GM12878 (cell line): Measurements from ENCODE around the gene WNK2. TPM values are rescaled to one million over a fixed set of nuclear protein-coding genes. Genes with fewer than 3 reads are reported as not detected.

Experiments used
- ZNF687 ChIP-seq: fragments of 450-650 bp; IDR thresholded peaks from 2 replicates; pipeline ENCODE4 v1.6.1; 2017; ENCODE audit warnings: mild to moderate bottlenecking, moderate library complexity
- polyA plus RNA-seq, 11 experiments: library from polyadenylated mRNA; depleted of rRNA in 4 of 11; unstranded in 6 of 11; stranded (reverse) in 5 of 11; fragments of >200 nt; fragmentation: Nextera tagmentation in 4 of 11; fragmentation: Illumina TruSeq in 1 of 11; extraction: Ambion mirVana in 4 of 11; extraction: Trizol in 1 of 11; gene quantifications; 1 replicate in 1 of 11; 2 replicates in 10 of 11; pipeline versions ENCODE4 v1.2.1 to v1.2.3, GENCODE V29; 2011 to 2016; ENCODE audit warnings: inconsistent platforms in 2 of 11, missing spikeins in 2 of 11, low read depth in 1 of 11
- total RNA-seq, 4 experiments: library from RNA; depleted of rRNA in 3 of 4; stranded (reverse); fragments of >200 nt in 3 of 4; fragmentation: Illumina TruSeq in 1 of 4; extraction: Trizol in 1 of 4; gene quantifications; 2 replicates each; pipeline versions ENCODE4 v1.2.1 to v1.2.3, GENCODE V29; 2013 to 2021

The WNK2 gene
- total and polyA plus RNA-seq, 10 of the 15 experiments (the other 5 are each of a cell fraction or from before 2014, with no cell fraction given): 0.15 TPM; not detected in 9

GRCh38 chr9:93369686-93370085 lies 185.7 kb downstream of the WNK2 start (continued):
- TF ChIP-seq ZNF687: no peak

Other genes with a start within 250 kb of the WNK2 start
- 12.4 and 13.5 TPM in 2 replicates for gene FGD3, start 236.6 kb upstream of the WNK2 start, total RNA-seq (2014; rRNA removed)
- gene FGD3, start 236.6 kb upstream of the WNK2 start, total RNA-seq (2014; rRNA removed; fragmentation: Illumina TruSeq; extraction: Trizol): 6.6 and 6.9 TPM in 2 replicates
- gene FGD3, start 236.6 kb upstream of the WNK2 start, total RNA-seq (2021): 13.2 and 14.4 TPM in 2 replicates
- gene FGD3, start 236.6 kb upstream of the WNK2 start, polyA plus RNA-seq (2011; rRNA removed): 9.0 and 18.1 TPM in 2 replicates
- gene FGD3, start 236.6 kb upstream of the WNK2 start, polyA plus RNA-seq (2014; fragmentation: Illumina TruSeq; extraction: Trizol): 2.9 and 6.3 TPM in 2 replicates
- 1 to 10 TPM in 1 of 2 experiments, under 1 TPM in 1; 0.26 to 1.2 TPM for gene FGD3, start 236.6 kb upstream of the WNK2 start, polyA plus RNA-seq (2014; fragmentation: Nextera tagmentation; extraction: Ambion mirVana)
- gene FGD3, start 236.6 kb upstream of the WNK2 start, polyA plus RNA-seq (2014; rRNA removed): 13.2 and 14.0 TPM in 2 replicates
- gene FGD3, start 236.6 kb upstream of the WNK2 start, polyA plus RNA-seq (2016; fragmentation: Nextera tagmentation; extraction: Ambion mirVana): 10 to 100 TPM; 12.4 to 12.8 TPM
- gene SUSD3, start 125.4 kb upstream of the WNK2 start, total RNA-seq (2014; rRNA removed): 61.6 and 65.6 TPM in 2 replicates
- gene SUSD3, start 125.4 kb upstream of the WNK2 start, total RNA-seq (2014; rRNA removed; fragmentation: Illumina TruSeq; extraction: Trizol): 26.9 and 29.8 TPM in 2 replicates
- 37.6 and 39.8 TPM in 2 replicates for gene SUSD3, start 125.4 kb upstream of the WNK2 start, total RNA-seq (2021)
- gene SUSD3, start 125.4 kb upstream of the WNK2 start, polyA plus RNA-seq (2011; rRNA removed): 60.0 and 92.0 TPM in 2 replicates
- gene SUSD3, start 125.4 kb upstream of the WNK2 start, polyA plus RNA-seq (2014; fragmentation: Illumina TruSeq; extraction: Trizol): 5.4 and 14.1 TPM in 2 replicates
- 10 to 100 TPM in 1 of 2 experiments, 1 to 10 TPM in 1; 2.5 to 15.1 TPM for gene SUSD3, start 125.4 kb upstream of the WNK2 start, polyA plus RNA-seq (2014; fragmentation: Nextera tagmentation; extraction: Ambion mirVana)
- gene SUSD3, start 125.4 kb upstream of the WNK2 start, polyA plus RNA-seq (2014; rRNA removed): 72.4 and 79.6 TPM in 2 replicates
- gene SUSD3, start 125.4 kb upstream of the WNK2 start, polyA plus RNA-seq (2016; fragmentation: Nextera tagmentation; extraction: Ambion mirVana): 10 to 100 TPM; 30.9 to 31.3 TPM
- 40.8 and 41.6 TPM in 2 replicates for gene CARD19, start 87.9 kb upstream of the WNK2 start, total RNA-seq (2014; rRNA removed)
- 12.0 and 13.3 TPM in 2 replicates for gene CARD19, start 87.9 kb upstream of the WNK2 start, total RNA-seq (2014; rRNA removed; fragmentation: Illumina TruSeq; extraction: Trizol)
- gene CARD19, start 87.9 kb upstream of the WNK2 start, total RNA-seq (2021): 21.6 and 21.8 TPM in 2 replicates
- 8.6 and 18.3 TPM in 2 replicates for gene CARD19, start 87.9 kb upstream of the WNK2 start, polyA plus RNA-seq (2011; rRNA removed)
- gene CARD19, start 87.9 kb upstream of the WNK2 start, polyA plus RNA-seq (2014; fragmentation: Illumina TruSeq; extraction: Trizol): 0.49 and 6.3 TPM in 2 replicates
- 1 to 10 TPM in 1 of 2 experiments, under 1 TPM in 1; 0.61 to 3.3 TPM for gene CARD19, start 87.9 kb upstream of the WNK2 start, polyA plus RNA-seq (2014; fragmentation: Nextera tagmentation; extraction: Ambion mirVana)
- gene CARD19, start 87.9 kb upstream of the WNK2 start, polyA plus RNA-seq (2014; rRNA removed): 38.8 and 44.1 TPM in 2 replicates
- gene CARD19, start 87.9 kb upstream of the WNK2 start, polyA plus RNA-seq (2016; fragmentation: Nextera tagmentation; extraction: Ambion mirVana): 10 to 100 TPM; 23.3 to 27.7 TPM
- 18.6 and 23.0 TPM in 2 replicates for gene NINJ1, start 49.9 kb upstream of the WNK2 start, total RNA-seq (2014; rRNA removed)
- gene NINJ1, start 49.9 kb upstream of the WNK2 start, total RNA-seq (2014; rRNA removed; fragmentation: Illumina TruSeq; extraction: Trizol): 8.0 TPM in 2 replicates
- gene NINJ1, start 49.9 kb upstream of the WNK2 start, total RNA-seq (2021): 15.1 and 16.6 TPM in 2 replicates
- gene NINJ1, start 49.9 kb upstream of the WNK2 start, polyA plus RNA-seq (2011; rRNA removed): 12.7 and 33.5 TPM in 2 replicates
- gene NINJ1, start 49.9 kb upstream of the WNK2 start, polyA plus RNA-seq (2014; fragmentation: Illumina TruSeq; extraction: Trizol): 2.5 and 8.7 TPM in 2 replicates
- gene NINJ1, start 49.9 kb upstream of the WNK2 start, polyA plus RNA-seq (2014; fragmentation: Nextera tagmentation; extraction: Ambion mirVana): 1 to 10 TPM in 1 of 2 experiments, under 1 TPM in 1; 0.64 to 2.5 TPM
- 23.7 and 27.5 TPM in 2 replicates for gene NINJ1, start 49.9 kb upstream of the WNK2 start, polyA plus RNA-seq (2014; rRNA removed)
- 10 to 100 TPM; 19.1 to 19.3 TPM for gene NINJ1, start 49.9 kb upstream of the WNK2 start, polyA plus RNA-seq (2016; fragmentation: Nextera tagmentation; extraction: Ambion mirVana)